OCI-LY7 (cell line): ENCODE results near the gene KCTD5. TPM values are rescaled to one million over a fixed set of nuclear protein-coding genes. Genes with fewer than 3 reads are reported as not detected.

Source experiments
- BruUV-seq: library from RNA; stranded (reverse); fragments of 400-500 nt; replicated peaks from 2 replicates; lab custom pipeline; 2021; lab: Mats Ljungman, UMichigan
- CTCF ChIA-PET: fragments of 300-600 bp; sonication (Branson Sonifier 250); formaldehyde crosslinking; loops from one replicate; lab custom pipeline; 2022; ENCODE audit warnings: antibody characterized with exemption; ENCODE audit not compliant: unreplicated experiment; lab: Charles Lee
- POLR2A ChIA-PET: fragments of 300-600 bp; sonication (Branson Sonifier 250); formaldehyde crosslinking; loops from one replicate; lab custom pipeline; 2022; ENCODE audit warnings: antibody characterized with exemption; lab: Charles Lee
- DNase-seq: peaks from one replicate; pipeline ENCODE4 v3.0.0-alpha.2; 2015; ENCODE audit warnings: low spot score
- H2AFZ ChIP-seq: fragments of 200-600 bp; sonication (generic), shearing (Covaris generic); 2 replicates; pipeline ENCODE4 v1.6.1; 2014; ENCODE audit warnings: mild to moderate bottlenecking, antibody characterized with exemption, low read length, moderate library complexity
- H3K27ac ChIP-seq: fragments of 200-600 bp; sonication (generic); 2 replicates; pipeline ENCODE4 v1.5.1; 2014; ENCODE audit warnings: mixed run types, low read depth, mild to moderate bottlenecking, moderate library complexity, low read length, inconsistent platforms; ENCODE audit not compliant: poor library complexity, severe bottlenecking
- H3K36me3 ChIP-seq: fragments of 200-600 bp; sonication (generic); 2 replicates; pipeline ENCODE4 v1.6.1; 2014; ENCODE audit warnings: mild to moderate bottlenecking, antibody characterized with exemption, low read length, moderate library complexity, mixed read lengths; ENCODE audit not compliant: insufficient read depth
- H3K4me1 ChIP-seq: fragments of 200-600 bp; sonication (generic); 2 replicates; pipeline ENCODE4 v1.5.1; 2014; ENCODE audit warnings: mild to moderate bottlenecking, low read length; ENCODE audit not compliant: insufficient read depth, poor library complexity, severe bottlenecking
- H3K4me2 ChIP-seq: fragments of 200-600 bp; sonication (generic); 2 replicates; pipeline ENCODE4 v1.6.1; 2014; ENCODE audit warnings: mild to moderate bottlenecking, low read length
- H3K4me3 ChIP-seq: fragments of 200-600 bp; sonication (generic); 2 replicates; pipeline ENCODE4 v1.5.1; 2014; ENCODE audit warnings: mild to moderate bottlenecking, low read depth, low read length; ENCODE audit not compliant: poor library complexity, severe bottlenecking
- H3K79me2 ChIP-seq: fragments of 200-600 bp; sonication (generic); 2 replicates; pipeline ENCODE4 v1.6.1; 2016; ENCODE audit warnings: low read depth, mild to moderate bottlenecking, low read length, moderate library complexity, mixed read lengths; ENCODE audit not compliant: insufficient read depth
- H3K9me2 ChIP-seq: fragments of 200-600 bp; sonication (generic); 2 replicates; pipeline ENCODE4 v1.6.1; 2016; ENCODE audit warnings: mild to moderate bottlenecking, low read length, mixed read lengths; ENCODE audit not compliant: insufficient read depth
- H3K9me3 ChIP-seq: fragments of 200-600 bp; sonication (generic); 2 replicates; pipeline ENCODE4 v1.6.1; 2014; ENCODE audit warnings: mild to moderate bottlenecking, mixed run types, low read length, mixed read lengths
- H4K20me1 ChIP-seq: fragments of 200-600 bp; sonication (generic); 2 replicates; pipeline ENCODE4 v1.6.1; 2014; ENCODE audit warnings: mild to moderate bottlenecking, antibody characterized with exemption, low read length, moderate library complexity, mixed read lengths; ENCODE audit not compliant: insufficient read depth
- CTCF ChIP-seq: fragments of 200-600 bp; sonication (generic); conservative IDR thresholded peaks from 2 replicates; pipeline ENCODE4 v1.5.1; 2014; ENCODE audit warnings: mild to moderate bottlenecking, antibody characterized with exemption, low read length, moderate library complexity, mixed read lengths
- EZH2phosphoT487 ChIP-seq: fragments of 200-600 bp; sonication (generic); IDR thresholded peaks from 2 replicates; pipeline ENCODE4 v1.6.1; 2018; ENCODE audit warnings: low read depth, borderline replicate concordance, mild to moderate bottlenecking, mixed run types, antibody characterized with exemption, low read length, moderate library complexity, mixed read lengths
- intact Hi-C: fragments of 100-400 bp; cut with micrococcal nuclease; formaldehyde crosslinking; loops from one replicate; pipeline ENCODE4 v1.10.0; 2022; ENCODE audit not compliant: unreplicated experiment
- total RNA-seq, 2 experiments: library from RNA; depleted of rRNA in 1 of 2; stranded (reverse); fragments of >200 nt in 1 of 2; shearing (Covaris generic) in 1 of 2; gene quantifications; 2 replicates each; pipeline ENCODE4 v1.2.3, GENCODE V29; 2014 to 2022

KCTD5 gene
- total RNA-seq, 2 experiments from 2014 or later, result 25.8 to 34.6 TPM

GRCh38 chr16:2713523-2713922 is 31.2 kb downstream of the KCTD5 start:
- Histone ChIP-seq H3K36me3 (no peaks in the 10 kb centered on the region), H3K4me2 (no peak overlapping the region), H2AFZ (no peak overlapping the region), H3K4me1 (no peaks in the 10 kb centered on the region), H3K79me2 (no peaks in the 10 kb centered on the region), H3K9me2 (no peaks in the 10 kb centered on the region), H3K4me3 (no peak overlapping the region), H3K27ac (no peak overlapping the region), H3K9me3 (no peaks in the 10 kb centered on the region), H4K20me1 (no peaks in the 10 kb centered on the region)
- CTCF ChIA-PET, result no interaction called here
- TF ChIP-seq EZH2phosphoT487 (no peak), CTCF (no peak)
- POLR2A ChIA-PET, result no interaction called here
- intact Hi-C loops, result no loop called here
- DNase-seq, result no peak
- BruUV-seq, result no TSS peak

DNA sequence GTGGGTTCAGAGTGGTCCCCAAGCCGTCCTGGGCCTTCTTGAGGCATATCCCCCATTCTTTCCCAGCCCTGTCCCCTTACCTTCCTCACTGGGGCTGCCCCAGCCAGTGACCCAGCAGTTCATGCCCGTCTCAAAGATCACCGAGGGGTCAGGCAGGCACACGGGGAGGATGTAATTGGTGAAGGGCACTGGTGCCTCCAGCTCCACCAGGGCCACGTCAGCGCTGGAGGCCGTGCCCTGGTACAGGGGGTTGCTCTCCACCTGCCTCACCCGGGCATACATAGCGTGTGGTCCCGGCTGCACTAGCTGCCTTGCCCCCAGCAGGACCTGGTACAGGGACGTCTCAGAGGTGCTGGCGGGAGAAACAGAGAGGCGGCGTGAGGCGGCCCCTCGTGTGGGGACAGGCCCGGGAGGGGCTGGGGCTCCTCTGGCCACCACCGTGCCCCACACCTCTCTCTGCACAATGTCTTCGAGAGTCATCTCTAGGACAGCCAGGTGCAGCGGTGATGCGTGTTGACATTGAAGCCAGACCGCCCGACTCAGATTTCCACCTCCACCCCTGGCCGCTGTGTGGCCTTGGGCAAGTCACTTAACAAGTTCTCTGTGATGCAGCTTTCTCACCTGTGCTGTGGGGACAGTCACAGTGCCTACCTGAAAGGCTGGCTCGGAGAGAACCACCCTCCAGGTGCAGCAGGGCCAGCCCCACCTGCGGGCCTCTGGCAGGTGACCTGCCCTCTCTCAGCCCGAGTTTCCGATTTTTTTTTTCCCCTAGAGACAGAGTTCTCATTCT is 31.9 kb downstream of the KCTD5 start:
- Histone ChIP-seq H3K4me2 (no peak overlapping the region), H3K9me3 (no peaks in the 10 kb centered on the region), H3K36me3 (no peaks in the 10 kb centered on the region), H4K20me1 (no peaks in the 10 kb centered on the region), H3K4me3 (no peak overlapping the region), H3K4me1 (no peaks in the 10 kb centered on the region), H2AFZ (no peak overlapping the region), H3K79me2 (no peaks in the 10 kb centered on the region), H3K27ac (no peak overlapping the region), H3K9me2 (no peaks in the 10 kb centered on the region)
- intact Hi-C loops, result no loop called here
- ChIA-PET CTCF (no interaction called here), POLR2A (no interaction called here)
- TF ChIP-seq CTCF (no peak), EZH2phosphoT487 (no peak)
- BruUV-seq, result no TSS peak
- DNase-seq, result no peak

GRCh38 chr16:2715064-2715463 is 32.7 kb downstream of the KCTD5 start:
- intact Hi-C loops, result no loop called here
- CTCF ChIA-PET, result no interaction called here
- no peak overlapping the region for H3K4me2 ChIP-seq

More at GRCh38 chr16:2715064-2715463, 32.7 kb downstream of the KCTD5 start:
- Histone ChIP-seq H4K20me1 (no peaks in the 10 kb centered on the region), H3K36me3 (no peaks in the 10 kb centered on the region), H3K4me1 (no peaks in the 10 kb centered on the region), H3K4me3 (no peak overlapping the region), H2AFZ (no peak overlapping the region), H3K27ac (no peak overlapping the region), H3K9me2 (no peaks in the 10 kb centered on the region), H3K9me3 (no peaks in the 10 kb centered on the region), H3K79me2 (no peaks in the 10 kb centered on the region)
- TF ChIP-seq EZH2phosphoT487 (no peak), CTCF (no peak)
- no peak for DNase-seq
- POLR2A ChIA-PET, result no interaction called here
- BruUV-seq, result no TSS peak
